PC-3 (cell line): ENCODE data around the gene PWP1. TPM values are rescaled to one million over a fixed set of nuclear protein-coding genes. Genes with fewer than 3 reads are reported as not detected.
A peak's percentile ranks its signal among the peaks of the same experiment; 100 is the strongest.

ENCODE experiments used
- ATAC-seq: fragments of 200-7000 bp; cut with Tn5 transposase; 2 replicates; pipeline ENCODE4 v1.9.1; 2020; ENCODE audit warnings: mild to moderate bottlenecking, moderate library complexity
- BruUV-seq: library from RNA; stranded (reverse); fragments of 400-500 nt; replicated peaks from 2 replicates; lab custom pipeline; 2021; lab: Mats Ljungman, UMichigan
- CTCF ChIA-PET: fragments of 300-600 bp; sonication (Branson Sonifier 250); formaldehyde crosslinking; loops from one replicate; lab custom pipeline; 2022; ENCODE audit warnings: antibody characterized with exemption; lab: Charles Lee
- POLR2A ChIA-PET: fragments of 300-600 bp; sonication (Branson Sonifier 250); formaldehyde crosslinking; loops from one replicate; lab custom pipeline; 2022; ENCODE audit warnings: antibody characterized with exemption; ENCODE audit not compliant: unreplicated experiment; lab: Charles Lee
- DNase-seq: peaks from one replicate; pipeline ENCODE4 v3.0.0-alpha.2; 2015
- H2AFZ ChIP-seq: fragments of 300-600 bp; sonication (generic); 2 replicates; pipeline ENCODE4 v1.6.0; 2016; ENCODE audit warnings: antibody characterized with exemption, low read length
- H3F3A ChIP-seq: fragments of 300-600 bp; sonication (generic); one replicate; pipeline ENCODE4 v1.6.0; 2017; ENCODE audit warnings: antibody characterized with exemption, low read length, control low read depth, mild to moderate bottlenecking; ENCODE audit not compliant: unreplicated experiment
- H3K27ac ChIP-seq: fragments of 300-600 bp; sonication (generic); 2 replicates; pipeline ENCODE4 v1.5.1; 2016; ENCODE audit warnings: mild to moderate bottlenecking, low read length
- H3K27me3 ChIP-seq: fragments of 300-600 bp; sonication (generic); 2 replicates; pipeline ENCODE4 v1.6.1; 2016; ENCODE audit warnings: low read length, mixed read lengths
- H3K36me3 ChIP-seq: fragments of 300-600 bp; sonication (generic); 2 replicates; pipeline ENCODE4 v1.6.1; 2016; ENCODE audit warnings: low read depth, mixed run types, low read length, mixed read lengths
- H3K4me1 ChIP-seq: fragments of 300-600 bp; sonication (generic); 2 replicates; pipeline ENCODE4 v1.5.1; 2016; ENCODE audit warnings: low read length; ENCODE audit not compliant: insufficient read depth
- H3K4me2 ChIP-seq: fragments of 300-600 bp; sonication (generic); 2 replicates; pipeline ENCODE4 v1.6.0; 2016; ENCODE audit warnings: low read length
- H3K4me3 ChIP-seq: fragments of 300-600 bp; sonication (generic); 2 replicates; pipeline ENCODE4 v1.5.1; 2016; ENCODE audit warnings: mild to moderate bottlenecking, low read length, mixed read lengths
- H3K79me2 ChIP-seq: fragments of 300-600 bp; sonication (generic); 2 replicates; pipeline ENCODE4 v1.6.1; 2017; ENCODE audit warnings: low read length, mixed read lengths
- H3K9ac ChIP-seq: fragments of 300-600 bp; sonication (generic); 2 replicates; pipeline ENCODE4 v1.6.0; 2016; ENCODE audit warnings: mild to moderate bottlenecking, low read length
- H3K9me2 ChIP-seq: fragments of 300-600 bp; sonication (generic); replicated peaks from 2 replicates; pipeline ENCODE4 v1.6.1; 2016; ENCODE audit warnings: mixed run types, low read length, mixed read lengths
- H3K9me3 ChIP-seq: fragments of 300-600 bp; sonication (generic); 2 replicates; pipeline ENCODE4 v1.6.1; 2016; ENCODE audit warnings: low read length, mixed read lengths
- H4K20me1 ChIP-seq: fragments of 300-600 bp; sonication (generic); 2 replicates; pipeline ENCODE4 v1.6.1; 2016; ENCODE audit warnings: low read length, mixed read lengths
- EZH2 ChIP-seq: fragments of 300-600 bp; sonication (generic); IDR thresholded peaks from one replicate; pipeline ENCODE4 v1.6.1; 2017; ENCODE audit warnings: antibody characterized with exemption, mild to moderate bottlenecking, low read length; ENCODE audit not compliant: unreplicated experiment
- EZH2phosphoT487 ChIP-seq: fragments of 300-600 bp; sonication (generic); IDR thresholded peaks from 2 replicates; pipeline ENCODE4 v1.6.1; 2018; ENCODE audit warnings: mild to moderate bottlenecking, antibody characterized with exemption, low read length, borderline replicate concordance
- intact Hi-C: fragments of 100-400 bp; cut with micrococcal nuclease; formaldehyde crosslinking; loops from 2 replicates; pipeline ENCODE4 v1.9.0; 2023
- total RNA-seq: library from RNA; depleted of rRNA; stranded (reverse); fragments of >200 nt; gene quantifications from 2 replicates; pipeline ENCODE4 v1.2.3, GENCODE V29; 2014
- TF ChIP-seq, protein P1 (sequence below): fragments of 300-600 bp; sonication (generic); conservative IDR thresholded peaks from 2 replicates; pipeline ENCODE4 v1.5.1; 2017; ENCODE audit warnings: antibody characterized with exemption, low read depth, mild to moderate bottlenecking, low read length

Gene PWP1
- total RNA-seq, 1 experiment from 2014 or later, result 85.8 TPM

DNA sequence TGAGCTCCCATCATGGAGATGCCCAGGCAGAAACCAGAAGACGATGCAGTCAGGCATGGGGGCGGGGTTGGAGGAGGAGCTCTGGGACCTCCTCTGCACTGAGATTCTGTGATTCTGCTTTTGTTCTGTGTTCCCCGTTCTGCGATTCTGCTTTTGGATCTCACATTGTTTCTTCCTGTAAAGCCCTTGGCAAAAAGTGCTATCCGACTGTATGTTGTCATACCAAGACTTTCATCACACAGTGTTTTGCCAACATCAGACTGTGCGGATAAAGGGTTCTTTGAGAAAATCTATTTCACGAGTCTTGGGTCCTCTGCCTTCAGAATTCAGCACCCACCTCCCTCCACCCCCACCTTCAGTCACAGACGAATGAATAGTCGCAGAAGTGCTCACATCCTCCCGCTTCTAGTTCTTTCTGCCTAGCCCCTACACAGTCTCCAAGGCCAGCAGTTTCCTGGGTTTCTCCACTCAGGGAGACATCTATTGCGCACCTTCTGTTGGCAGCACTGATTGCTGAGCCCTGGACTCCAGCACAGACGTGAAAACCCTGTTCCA, 24.7 kb upstream of the PWP1 start:
- Histone ChIP-seq H3K79me2 (no peaks in the 10 kb centered on the region), H3K9me2 (no peaks in the 10 kb centered on the region), H2AFZ (no peak overlapping the region), H3F3A (no peaks in the 10 kb centered on the region), H3K4me1 (peaks cover 12% of the 10 kb centered on the region), H3K36me3 (no peaks in the 10 kb centered on the region), H3K27ac (peak overlapping the region; percentile 43), H4K20me1 (no peaks in the 10 kb centered on the region), H3K9me3 (no peaks in the 10 kb centered on the region), H3K4me3 (no peak overlapping the region), H3K4me2 (no peak overlapping the region), H3K27me3 (no peaks in the 10 kb centered on the region), H3K9ac (no peak overlapping the region)
- no peak for ATAC-seq
- ChIA-PET CTCF (no interaction called here), POLR2A (no interaction called here)
- intact Hi-C loops, result no loop called here
- no peak for TF ChIP-seq EZH2phosphoT487
- TF ChIP-seq EZH2, result no peak
- TF ChIP-seq, protein P1, sequence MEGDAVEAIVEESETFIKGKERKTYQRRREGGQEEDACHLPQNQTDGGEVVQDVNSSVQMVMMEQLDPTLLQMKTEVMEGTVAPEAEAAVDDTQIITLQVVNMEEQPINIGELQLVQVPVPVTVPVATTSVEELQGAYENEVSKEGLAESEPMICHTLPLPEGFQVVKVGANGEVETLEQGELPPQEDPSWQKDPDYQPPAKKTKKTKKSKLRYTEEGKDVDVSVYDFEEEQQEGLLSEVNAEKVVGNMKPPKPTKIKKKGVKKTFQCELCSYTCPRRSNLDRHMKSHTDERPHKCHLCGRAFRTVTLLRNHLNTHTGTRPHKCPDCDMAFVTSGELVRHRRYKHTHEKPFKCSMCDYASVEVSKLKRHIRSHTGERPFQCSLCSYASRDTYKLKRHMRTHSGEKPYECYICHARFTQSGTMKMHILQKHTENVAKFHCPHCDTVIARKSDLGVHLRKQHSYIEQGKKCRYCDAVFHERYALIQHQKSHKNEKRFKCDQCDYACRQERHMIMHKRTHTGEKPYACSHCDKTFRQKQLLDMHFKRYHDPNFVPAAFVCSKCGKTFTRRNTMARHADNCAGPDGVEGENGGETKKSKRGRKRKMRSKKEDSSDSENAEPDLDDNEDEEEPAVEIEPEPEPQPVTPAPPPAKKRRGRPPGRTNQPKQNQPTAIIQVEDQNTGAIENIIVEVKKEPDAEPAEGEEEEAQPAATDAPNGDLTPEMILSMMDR, result no peak
- DNase-seq, result no peak
- BruUV-seq, result no TSS peak

DNA sequence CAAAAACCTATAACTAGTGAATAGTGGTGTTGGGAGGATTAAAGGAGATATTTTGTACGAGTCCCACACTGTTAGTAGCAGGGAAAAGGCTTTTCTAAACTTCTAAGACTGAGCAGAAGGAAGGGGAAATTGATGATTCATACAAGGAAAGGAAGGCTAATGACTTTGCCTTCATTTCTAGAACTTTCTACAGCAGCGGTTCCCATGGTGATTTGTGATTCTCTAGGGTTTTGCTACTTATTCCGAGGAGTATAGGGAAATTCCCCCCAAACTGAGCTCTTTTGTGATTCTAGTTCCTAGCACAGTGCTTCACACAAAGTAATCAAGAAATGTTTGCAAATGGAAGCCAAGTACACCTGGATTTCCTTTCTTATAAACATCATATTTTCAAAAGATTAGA, 23.8 kb upstream of the PWP1 start:
- ChIA-PET CTCF (no interaction called here), POLR2A (no interaction called here)
- Histone ChIP-seq H3K79me2 (no peaks in the 10 kb centered on the region), H3K9me2 (no peaks in the 10 kb centered on the region), H4K20me1 (no peaks in the 10 kb centered on the region), H3K4me2 (no peak overlapping the region), H3K4me1 (peaks cover 12% of the 10 kb centered on the region), H3K27me3 (no peaks in the 10 kb centered on the region), H3K9me3 (no peaks in the 10 kb centered on the region), H3K27ac (no peak overlapping the region), H2AFZ (no peak overlapping the region), H3K9ac (no peak overlapping the region), H3K36me3 (no peaks in the 10 kb centered on the region), H3F3A (no peaks in the 10 kb centered on the region), H3K4me3 (no peak overlapping the region)
- BruUV-seq, result no TSS peak
- DNase-seq (no peak), ATAC-seq (no peak)
- no peak for TF ChIP-seq EZH2
- TF ChIP-seq, protein P1, result no peak
- TF ChIP-seq EZH2phosphoT487, result no peak
- intact Hi-C loops, result no loop called here

DNA sequence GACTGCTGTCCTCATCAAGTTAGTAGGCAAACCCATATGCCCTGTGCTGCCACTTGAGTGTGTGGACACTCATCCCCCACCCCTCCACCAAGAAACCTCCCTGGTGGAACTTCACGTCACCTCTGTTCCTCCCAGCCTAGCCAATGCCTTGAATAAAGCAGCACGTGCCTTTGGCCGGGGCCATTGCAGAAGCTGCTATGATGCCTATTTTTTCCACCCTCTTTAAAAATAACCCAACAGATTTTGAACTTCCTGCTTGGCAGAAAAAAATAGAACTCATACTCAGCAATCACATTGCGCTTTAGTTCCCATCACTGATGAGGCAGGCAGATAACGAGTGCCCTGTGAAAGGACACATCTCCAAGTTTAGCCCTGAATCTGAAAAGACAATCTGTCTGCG, 23.1 kb upstream of the PWP1 start:
- BruUV-seq, result no TSS peak
- Histone ChIP-seq H3K4me3 (no peak overlapping the region), H2AFZ (no peak overlapping the region), H3K79me2 (no peaks in the 10 kb centered on the region), H3K9me2 (no peaks in the 10 kb centered on the region), H3K9ac (no peak overlapping the region), H3K27ac (no peak overlapping the region), H3K4me1 (peaks cover 12% of the 10 kb centered on the region), H3K27me3 (no peaks in the 10 kb centered on the region), H3K36me3 (no peaks in the 10 kb centered on the region), H3K4me2 (no peak overlapping the region), H3F3A (no peaks in the 10 kb centered on the region), H4K20me1 (no peaks in the 10 kb centered on the region), H3K9me3 (no peaks in the 10 kb centered on the region)
- POLR2A ChIA-PET, result no interaction called here
- TF ChIP-seq, protein P1, result no peak
- TF ChIP-seq EZH2phosphoT487 (no peak), EZH2 (no peak)
- ATAC-seq, result no peak
- CTCF ChIA-PET, result no interaction called here
- no peak for DNase-seq
- intact Hi-C loops, result no loop called here
